Endothelial cell of umbilical vein (primary cell): Measurements from ENCODE around the gene BBX. TPM values are rescaled to one million over a fixed set of nuclear protein-coding genes. Genes with fewer than 3 reads are reported as not detected.

Source experiments
- BruUV-seq: library from RNA; stranded (reverse); fragments of 400-500 nt; replicated peaks from 2 replicates; lab custom pipeline; 2021; lab: Mats Ljungman, UMichigan
- CTCF ChIA-PET: fragments of 300-600, 350-600 bp; sonication (Branson Sonifier 250); formaldehyde crosslinking; loops from one replicate; lab custom pipeline; 2021; ENCODE audit warnings: antibody characterized with exemption, inconsistent platforms; lab: Charles Lee
- POLR2A ChIA-PET: fragments of 300-600, 350-600 bp; sonication (Branson Sonifier 250); formaldehyde crosslinking; loops from one replicate; lab custom pipeline; 2021; ENCODE audit warnings: antibody characterized with exemption, inconsistent platforms; lab: Charles Lee
- DNase-seq: peaks from one replicate; pipeline ENCODE4 v3.0.0-alpha.2; 2011; ENCODE audit warnings: low read depth, low spot score
- FAIRE-seq: peaks from 2 replicates; lab custom pipeline; 2011; peaks lifted over from hg19 to GRCh38; lab: Jason Lieb, UNC
- H2AFZ ChIP-seq: 2 replicates; pipeline ENCODE4 v1.6.0; 2012; ENCODE audit warnings: low read depth, low read length, control low read depth, inconsistent platforms
- H3K27ac ChIP-seq: 2 replicates; pipeline ENCODE4 v1.5.1; 2011; ENCODE audit warnings: low read depth, mild to moderate bottlenecking, control low read depth, low read length, moderate library complexity; ENCODE audit not compliant: insufficient read depth
- H3K27me3 ChIP-seq, 2 experiments: 2 replicates each; pipeline versions ENCODE4 v1.6.0 to v1.6.1; 2011; ENCODE audit warnings: low read length in 2 of 2, mixed read lengths in 1 of 2; ENCODE audit not compliant: control insufficient read depth in 2 of 2, insufficient read depth in 2 of 2
- H3K36me3 ChIP-seq, 2 experiments: 2 replicates in 1 of 2; 3 replicates in 1 of 2; pipeline ENCODE4 v1.5.1; 2011; ENCODE audit warnings: low read length in 2 of 2, mild to moderate bottlenecking in 1 of 2, moderate library complexity in 1 of 2; ENCODE audit not compliant: control insufficient read depth in 2 of 2, insufficient read depth in 2 of 2; ENCODE audit errors: extremely low read depth in 1 of 2
- H3K4me1 ChIP-seq: 3 replicates; pipeline ENCODE4 v1.5.1; 2011; ENCODE audit warnings: mild to moderate bottlenecking, low read length; ENCODE audit not compliant: control insufficient read depth, insufficient read depth; ENCODE audit errors: extremely low read depth
- H3K4me2 ChIP-seq: 2 replicates; pipeline ENCODE4 v1.6.1; 2011; ENCODE audit warnings: low read length, control low read depth, mixed read lengths; ENCODE audit not compliant: insufficient read depth
- H3K4me3 ChIP-seq, 3 experiments: fragments of 200-600 bp in 1 of 3; sonication (generic), shearing (Covaris generic) in 1 of 3; replicated peaks in 1 of 3; 2 replicates each; pipeline ENCODE4 v1.5.1; 2011 to 2016; ENCODE audit warnings: control low read depth in 3 of 3, low read length in 3 of 3, mild to moderate bottlenecking in 2 of 3, inconsistent platforms in 1 of 3, low read depth in 1 of 3, moderate library complexity in 1 of 3; ENCODE audit not compliant: insufficient read depth in 1 of 3
- H3K79me2 ChIP-seq: 2 replicates; pipeline ENCODE4 v1.6.0; 2012; ENCODE audit warnings: low read length, inconsistent platforms; ENCODE audit not compliant: control insufficient read depth, insufficient read depth
- H3K9ac ChIP-seq: replicated peaks from 2 replicates; pipeline ENCODE3; 2011; ENCODE audit warnings: low read length, control low read depth; ENCODE audit not compliant: insufficient read depth; ENCODE audit errors: extremely low read depth
- H3K9me1 ChIP-seq: replicated peaks from 3 replicates; pipeline ENCODE4 v1.6.0; 2011; ENCODE audit warnings: mild to moderate bottlenecking, low read length; ENCODE audit not compliant: control insufficient read depth, insufficient read depth; ENCODE audit errors: extremely low read depth
- H3K9me3 ChIP-seq: replicated peaks from 2 replicates; pipeline ENCODE4 v1.5.1; 2012; ENCODE audit warnings: low read length, inconsistent platforms; ENCODE audit not compliant: control insufficient read depth, insufficient read depth
- H4K20me1 ChIP-seq: replicated peaks from 2 replicates; pipeline ENCODE3; 2011; ENCODE audit warnings: mild to moderate bottlenecking, low read length; ENCODE audit not compliant: control insufficient read depth, insufficient read depth; ENCODE audit errors: extremely low read depth
- EZH2 ChIP-seq: IDR thresholded peaks from 2 replicates; pipeline ENCODE4 v1.6.1; 2012; ENCODE audit warnings: borderline replicate concordance, low read depth, mild to moderate bottlenecking, moderate library complexity, low read length, inconsistent platforms; ENCODE audit not compliant: severe bottlenecking
- FOS ChIP-seq: IDR thresholded peaks from 2 replicates; pipeline ENCODE4 v1.6.1; 2011; ENCODE audit warnings: mild to moderate bottlenecking, low read length, moderate library complexity, borderline replicate concordance; ENCODE audit not compliant: insufficient read depth
- GATA2 ChIP-seq: IDR thresholded peaks from 2 replicates; pipeline ENCODE4 v1.7.0; 2011; ENCODE audit warnings: low read depth, mild to moderate bottlenecking, moderate library complexity, mixed read lengths, low read length; ENCODE audit not compliant: insufficient read length, insufficient read depth
- JUN ChIP-seq: IDR thresholded peaks from 2 replicates; pipeline ENCODE4 v1.6.1; 2011; ENCODE audit warnings: borderline replicate concordance, low read depth; ENCODE audit not compliant: insufficient read length, insufficient read depth
- MYC ChIP-seq: IDR thresholded peaks from one replicate; pipeline ENCODE4 v1.6.1; 2011; ENCODE audit warnings: mild to moderate bottlenecking, low read depth, low read length
- POLR2A ChIP-seq: IDR thresholded peaks from 2 replicates; pipeline ENCODE4 v1.6.1; 2012; ENCODE audit warnings: low read depth, mild to moderate bottlenecking, control low read depth, low read length
- POLR2AphosphoS5 ChIP-seq: IDR thresholded peaks from 2 replicates; pipeline ENCODE4 v1.6.1; 2012; ENCODE audit warnings: low read depth, mild to moderate bottlenecking, control low read depth, low read length, moderate library complexity; ENCODE audit not compliant: insufficient read depth
- dilution Hi-C: fragments of 300-500 bp; cut with MboI; formaldehyde crosslinking; loops from one replicate; pipeline ENCODE4 v1.15.0; 2019; ENCODE audit warnings: low sequenced_read_pairs; ENCODE audit not compliant: extremely low pct_ligation_motif_present
- intact Hi-C: fragments of 100-400 bp; cut with micrococcal nuclease; formaldehyde crosslinking; loops from one replicate; pipeline ENCODE4 v1.10.0; 2022
- polyA plus RNA-seq, 4 experiments: library from polyadenylated mRNA; depleted of rRNA in 3 of 4; stranded (reverse) in 3 of 4; unstranded in 1 of 4; fragments of >200 nt; gene quantifications; 2 replicates each; pipeline versions ENCODE4 v1.2.1 to v1.2.3, GENCODE V29; 2011 to 2012; ENCODE audit warnings: missing spikeins in 1 of 4
- total RNA-seq: library from RNA; stranded (reverse); gene quantifications from 2 replicates; pipeline ENCODE4 v1.2.3, GENCODE V29; 2021
- TF ChIP-seq, protein P1 (sequence below): IDR thresholded peaks from 2 replicates; pipeline ENCODE4 v1.6.1; 2011; ENCODE audit not compliant: insufficient read depth, insufficient read length
- TF ChIP-seq, protein P2 (sequence below), 2 donors: IDR thresholded peaks; 1 replicate in 1 of 2; 2 replicates in 1 of 2; pipeline ENCODE4 v1.5.1; 2011; ENCODE audit warnings: low read length in 2 of 2, mild to moderate bottlenecking in 2 of 2, moderate library complexity in 2 of 2, control low read depth in 1 of 2, inconsistent platforms in 1 of 2, low read depth in 1 of 2; ENCODE audit not compliant: insufficient read depth in 1 of 2; ENCODE audit errors: extremely low read depth in 1 of 2

Gene BBX
- total and polyA plus RNA-seq, 2 donors (not counting 3 experiments of a cell fraction or from before 2014, with no cell fraction given) = 21.4 to 43.4 TPM

DNA sequence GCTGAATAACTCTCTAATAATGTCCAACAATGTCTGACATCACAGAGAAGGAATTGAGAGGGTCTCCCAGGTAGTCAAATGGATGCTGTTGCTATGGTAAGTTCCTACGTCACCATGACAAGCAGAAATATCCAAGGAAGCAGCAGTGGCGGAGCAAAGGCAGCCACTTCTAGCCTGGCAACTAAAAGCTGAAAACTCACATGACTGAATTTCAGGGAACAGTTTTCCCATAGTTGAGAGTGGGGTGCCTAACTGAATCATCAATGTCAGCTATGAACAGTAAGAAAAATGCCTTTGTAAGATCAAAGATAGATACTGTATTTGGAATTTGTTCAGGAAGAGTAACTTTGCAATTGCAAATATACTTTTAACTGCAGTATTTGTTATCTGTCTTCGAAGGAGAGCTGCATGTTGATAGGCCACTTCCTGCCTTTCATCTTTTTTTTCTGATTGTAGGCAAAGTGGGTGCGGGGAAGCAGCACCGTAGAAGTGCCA, 161.7 kb downstream of the BBX start:
- no peak overlapping the region for H3K4me3 ChIP-seq
- no TSS peak for BruUV-seq
- CTCF ChIA-PET = interaction anchor here (0.8 to 1.9 kb wide), 6 partner anchors 9 to 68 kb away, joined by 3 to 15 read pairs (median 4); no protein-coding TSS in a partner anchor
- H4K20me1 ChIP-seq = no peaks in the 10 kb centered on the region
- H3K9me1 ChIP-seq = no peaks in the 10 kb centered on the region
- H3K79me2 ChIP-seq = no peaks in the 10 kb centered on the region
- DNase-seq = no peak
- H3K9me3 ChIP-seq = no peaks in the 10 kb centered on the region
- intact Hi-C loops (no loop called here), dilution Hi-C loops (no loop called here)
- no peak overlapping the region for H3K4me2 ChIP-seq
- TF ChIP-seq POLR2A (no peak), FOS (no peak), EZH2 (no peak), GATA2 (no peak), POLR2AphosphoS5 (no peak), JUN (no peak), MYC (no peak)
- TF ChIP-seq, protein P1, sequence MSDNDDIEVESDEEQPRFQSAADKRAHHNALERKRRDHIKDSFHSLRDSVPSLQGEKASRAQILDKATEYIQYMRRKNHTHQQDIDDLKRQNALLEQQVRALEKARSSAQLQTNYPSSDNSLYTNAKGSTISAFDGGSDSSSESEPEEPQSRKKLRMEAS = no peak
- TF ChIP-seq, protein P2, sequence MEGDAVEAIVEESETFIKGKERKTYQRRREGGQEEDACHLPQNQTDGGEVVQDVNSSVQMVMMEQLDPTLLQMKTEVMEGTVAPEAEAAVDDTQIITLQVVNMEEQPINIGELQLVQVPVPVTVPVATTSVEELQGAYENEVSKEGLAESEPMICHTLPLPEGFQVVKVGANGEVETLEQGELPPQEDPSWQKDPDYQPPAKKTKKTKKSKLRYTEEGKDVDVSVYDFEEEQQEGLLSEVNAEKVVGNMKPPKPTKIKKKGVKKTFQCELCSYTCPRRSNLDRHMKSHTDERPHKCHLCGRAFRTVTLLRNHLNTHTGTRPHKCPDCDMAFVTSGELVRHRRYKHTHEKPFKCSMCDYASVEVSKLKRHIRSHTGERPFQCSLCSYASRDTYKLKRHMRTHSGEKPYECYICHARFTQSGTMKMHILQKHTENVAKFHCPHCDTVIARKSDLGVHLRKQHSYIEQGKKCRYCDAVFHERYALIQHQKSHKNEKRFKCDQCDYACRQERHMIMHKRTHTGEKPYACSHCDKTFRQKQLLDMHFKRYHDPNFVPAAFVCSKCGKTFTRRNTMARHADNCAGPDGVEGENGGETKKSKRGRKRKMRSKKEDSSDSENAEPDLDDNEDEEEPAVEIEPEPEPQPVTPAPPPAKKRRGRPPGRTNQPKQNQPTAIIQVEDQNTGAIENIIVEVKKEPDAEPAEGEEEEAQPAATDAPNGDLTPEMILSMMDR (IDR thresholded peaks at IDR 0.05; ENCODE audit: extremely low read depth in 1 of 2, insufficient read depth in 1 of 2, low read depth in 1 of 2, low read length in 2 of 2) = no peak
- FAIRE-seq = no peak
- H3K9ac ChIP-seq = no peak overlapping the region
- no peak overlapping the region for H3K27ac ChIP-seq
- H2AFZ ChIP-seq = no peak overlapping the region
- H3K4me1 ChIP-seq = no peaks in the 10 kb centered on the region
- H3K36me3 ChIP-seq = no peaks in the 10 kb centered on the region
- no peaks in the 10 kb centered on the region for H3K27me3 ChIP-seq
- POLR2A ChIA-PET = no interaction called here
